H1 (cell line): Measurements from ENCODE around the gene UTP25. TPM values are rescaled to one million over a fixed set of nuclear protein-coding genes. Genes with fewer than 3 reads are reported as not detected.

Source experiments
- CTCF ChIA-PET: fragments of 300-600 bp; sonication (Branson Sonifier 250); formaldehyde crosslinking; loops from one replicate; lab custom pipeline; 2021; ENCODE audit not compliant: partially characterized antibody; lab: Charles Lee
- POLR2A ChIA-PET: fragments of 300-600 bp; sonication (Branson Sonifier 250); formaldehyde crosslinking; loops from one replicate; lab custom pipeline; 2021; ENCODE audit warnings: inconsistent platforms; ENCODE audit not compliant: partially characterized antibody; lab: Charles Lee
- DNase-seq, 2 experiments: peaks; one replicate each; pipeline versions ENCODE4 v3.0.0 to v3.0.0-alpha.2; 2010 to 2022; ENCODE audit warnings: low spot score in 2 of 2, low read depth in 1 of 2, mixed read lengths in 1 of 2
- FAIRE-seq: peaks from 2 replicates; lab custom pipeline; 2011; peaks lifted over from hg19 to GRCh38; lab: Jason Lieb, UNC
- H2AFZ ChIP-seq: 2 replicates; pipeline ENCODE4 v1.8.1; 2012; ENCODE audit warnings: low read length, inconsistent platforms
- H2AK5ac ChIP-seq: 2 replicates; pipeline ENCODE4 v1.6.1; 2013; ENCODE audit warnings: low read depth, low read length
- H2BK120ac ChIP-seq: replicated peaks from 2 replicates; pipeline ENCODE3; 2013; ENCODE audit warnings: low read depth, low read length, inconsistent platforms
- H2BK12ac ChIP-seq: 2 replicates; pipeline ENCODE4 v1.6.1; 2013; ENCODE audit warnings: low read depth, low read length
- H2BK15ac ChIP-seq: 2 replicates; pipeline ENCODE4 v1.6.1; 2013; ENCODE audit warnings: low read length
- H2BK20ac ChIP-seq: 2 replicates; pipeline ENCODE4 v1.6.1; 2013; ENCODE audit warnings: low read length
- H2BK5ac ChIP-seq: 2 replicates; pipeline ENCODE4 v1.6.1; 2013; ENCODE audit warnings: low read depth, low read length
- H3K14ac ChIP-seq: 2 replicates; pipeline ENCODE4 v1.6.1; 2013; ENCODE audit warnings: inconsistent platforms; ENCODE audit not compliant: insufficient read length
- H3K18ac ChIP-seq: 2 replicates; pipeline ENCODE4 v1.6.1; 2013; ENCODE audit warnings: low read length; ENCODE audit errors: extremely low read depth
- H3K23ac ChIP-seq: 2 replicates; pipeline ENCODE4 v1.6.1; 2013; ENCODE audit warnings: inconsistent platforms; ENCODE audit not compliant: insufficient read length
- H3K23me2 ChIP-seq: 2 replicates; pipeline ENCODE4 v1.6.1; 2013; ENCODE audit warnings: low read depth, low read length
- H3K27ac ChIP-seq: 2 replicates; pipeline ENCODE4 v1.6.1; 2011; ENCODE audit warnings: low read depth, low read length, inconsistent platforms
- H3K27me3 ChIP-seq, 4 experiments: replicated peaks in 1 of 4; 1 replicate in 1 of 4; 2 replicates in 3 of 4; pipeline versions ENCODE4 v1.6.1 to v1.8.1; 2011 to 2013; ENCODE audit warnings: low read length in 3 of 4, mild to moderate bottlenecking in 3 of 4, inconsistent platforms in 2 of 4, mixed read lengths in 2 of 4, moderate library complexity in 1 of 4; ENCODE audit not compliant: control insufficient read depth in 3 of 4, insufficient read depth in 3 of 4; ENCODE audit errors: extremely low read depth in 1 of 4
- H3K36me3 ChIP-seq, 4 experiments: 2 replicates each; pipeline versions ENCODE4 v1.6.1 to v1.8.1; 2011 to 2013; ENCODE audit warnings: mild to moderate bottlenecking in 4 of 4, low read length in 3 of 4, moderate library complexity in 2 of 4, control low read depth in 1 of 4, inconsistent platforms in 1 of 4; ENCODE audit not compliant: insufficient read depth in 4 of 4, control insufficient read depth in 2 of 4
- H3K4ac ChIP-seq: replicated peaks from 2 replicates; pipeline ENCODE3; 2013; ENCODE audit warnings: low read length, low read depth, mixed read lengths, inconsistent platforms; ENCODE audit not compliant: insufficient read length
- H3K4me1 ChIP-seq, 4 experiments: replicated peaks in 1 of 4; 1 replicate in 1 of 4; 2 replicates in 3 of 4; pipeline versions ENCODE4 v1.6.1 to v1.8.1; 2011 to 2013; ENCODE audit warnings: low read length in 3 of 4, inconsistent platforms in 2 of 4, mixed read lengths in 1 of 4; ENCODE audit not compliant: insufficient read depth in 4 of 4, control insufficient read depth in 3 of 4
- H3K4me2 ChIP-seq, 2 experiments: 2 replicates each; pipeline versions ENCODE4 v1.6.1 to v1.8.1; 2011 to 2013; ENCODE audit warnings: low read depth in 2 of 2, low read length in 2 of 2, control low read depth in 1 of 2, inconsistent platforms in 1 of 2, mild to moderate bottlenecking in 1 of 2; ENCODE audit not compliant: insufficient read depth in 1 of 2
- H3K4me3 ChIP-seq, 4 experiments: fragments of 200-600, 300-600 bp in 1 of 4; sonication (generic), shearing (Covaris generic), sonication (Bioruptor Twin) in 1 of 4; 2 replicates each; pipeline versions ENCODE4 v1.5.1 to v1.8.1; 2011 to 2016; ENCODE audit warnings: low read length in 4 of 4, low read depth in 3 of 4, control low read depth in 2 of 4, inconsistent platforms in 2 of 4, mild to moderate bottlenecking in 2 of 4, mixed read lengths in 1 of 4, moderate library complexity in 1 of 4; ENCODE audit not compliant: insufficient read depth in 2 of 4; ENCODE audit errors: extremely low read depth in 1 of 4
- H3K56ac ChIP-seq: replicated peaks from 2 replicates; pipeline ENCODE3; 2013; ENCODE audit warnings: low read depth, mild to moderate bottlenecking, mixed read lengths, low read length, inconsistent platforms; ENCODE audit not compliant: insufficient read length
- H3K79me1 ChIP-seq: 2 replicates; pipeline ENCODE4 v1.6.1; 2013; ENCODE audit warnings: low read depth, low read length, control low read depth
- H3K79me2 ChIP-seq, 2 experiments: 2 replicates each; pipeline versions ENCODE4 v1.6.1 to v1.8.1; 2012 to 2013; ENCODE audit warnings: low read length in 2 of 2, mild to moderate bottlenecking in 2 of 2, inconsistent platforms in 1 of 2; ENCODE audit not compliant: insufficient read depth in 2 of 2, control insufficient read depth in 1 of 2
- H3K9ac ChIP-seq, 4 experiments: replicated peaks in 1 of 4; 1 replicate in 1 of 4; 2 replicates in 3 of 4; pipeline versions ENCODE4 v1.6.1 to v1.8.1; 2011 to 2013; ENCODE audit warnings: low read depth in 3 of 4, low read length in 3 of 4, control low read depth in 2 of 4, mild to moderate bottlenecking in 2 of 4, moderate library complexity in 2 of 4, inconsistent platforms in 1 of 4; ENCODE audit errors: extremely low read depth in 1 of 4
- H3K9me3 ChIP-seq, 2 experiments: 2 replicates each; pipeline versions ENCODE4 v1.6.1 to v1.8.1; 2012 to 2013; ENCODE audit warnings: mild to moderate bottlenecking in 2 of 2, moderate library complexity in 2 of 2, control low read depth in 1 of 2, inconsistent platforms in 1 of 2, low read depth in 1 of 2, low read length in 1 of 2, mixed read lengths in 1 of 2; ENCODE audit not compliant: insufficient read depth in 2 of 2
- H4K20me1 ChIP-seq, 2 experiments: replicated peaks in 1 of 2; 2 replicates each; pipeline versions ENCODE3 to v1.8.1; 2011 to 2013; ENCODE audit warnings: inconsistent platforms in 2 of 2, low read length in 2 of 2, mild to moderate bottlenecking in 1 of 2; ENCODE audit not compliant: insufficient read depth in 2 of 2, control insufficient read depth in 1 of 2
- H4K5ac ChIP-seq: 2 replicates; pipeline ENCODE4 v1.6.1; 2013; ENCODE audit warnings: low read length, low read depth, mixed read lengths, inconsistent platforms; ENCODE audit not compliant: insufficient read length
- H4K8ac ChIP-seq: 2 replicates; pipeline ENCODE4 v1.8.0; 2013; ENCODE audit warnings: mild to moderate bottlenecking, moderate library complexity, low read length, inconsistent platforms; ENCODE audit not compliant: insufficient read depth; ENCODE audit errors: extremely low read depth
- H4K91ac ChIP-seq: replicated peaks from 2 replicates; pipeline ENCODE3; 2013; ENCODE audit warnings: low read length, mixed read lengths, inconsistent platforms; ENCODE audit not compliant: insufficient read length
- GTF2F1 ChIP-seq: IDR thresholded peaks from 2 replicates; pipeline ENCODE4 v1.6.1; 2012; ENCODE audit warnings: low read depth, low read length, improper control_type of control experiment, borderline replicate concordance
- KDM1A ChIP-seq: fragments of 200-600, 300-600 bp; sonication (generic); IDR thresholded peaks from 2 replicates; pipeline ENCODE4 v1.7.1; 2016; ENCODE audit warnings: mild to moderate bottlenecking, low read length, borderline replicate concordance
- SIRT6 ChIP-seq: IDR thresholded peaks from one replicate; pipeline ENCODE4 v1.7.1; 2012; ENCODE audit warnings: low read length, inconsistent platforms
- WGBS, 2 experiments: shearing (Covaris generic) in 1 of 2; methylation state at CpG; one replicate each; pipeline versions ENCODE4 v1.1.6 to v1.1.7; 2013 to 2015; ENCODE audit warnings: low lambda C conversion rate in 2 of 2, mixed read lengths in 2 of 2, inconsistent platforms in 1 of 2, low coverage in 1 of 2, missing lambda C conversion rate in 1 of 2; ENCODE audit not compliant: insufficient replicate concordance in 2 of 2, insufficient coverage in 1 of 2, insufficient read length in 1 of 2; ENCODE audit errors: extremely low coverage in 1 of 2, missing lambda C conversion rate in 1 of 2; 5-methylcytosine and 5-hydroxymethylcytosine counted together
- polyA plus RNA-seq, 7 experiments: library from polyadenylated mRNA; depleted of rRNA in 3 of 7; stranded (reverse) in 5 of 7; unstranded in 2 of 7; fragments of >200 nt in 5 of 7; fragments of 200-250 nt in 2 of 7; gene quantifications; 1 replicate in 5 of 7; 2 replicates in 1 of 7; 4 replicates in 1 of 7; pipeline versions ENCODE4 v1.2.1 to v1.2.3, GENCODE V29; 2011 to 2013; ENCODE audit warnings: missing spikeins in 2 of 7, mixed read lengths in 2 of 7
- total RNA-seq: library from RNA; stranded (reverse); fragmentation: NEBNext Ultra II Directional; extraction: Animal tissue kit (Norgen Biotek cat#: 25700); gene quantifications from 2 replicates; pipeline ENCODE4 v1.2.1, GENCODE V29; 2021

Gene UTP25
- total and polyA plus RNA-seq, 2 of the 8 experiments (the other 6 are each of a cell fraction or from before 2014, with no cell fraction given) = 4.0 to 7.6 TPM

DNA sequence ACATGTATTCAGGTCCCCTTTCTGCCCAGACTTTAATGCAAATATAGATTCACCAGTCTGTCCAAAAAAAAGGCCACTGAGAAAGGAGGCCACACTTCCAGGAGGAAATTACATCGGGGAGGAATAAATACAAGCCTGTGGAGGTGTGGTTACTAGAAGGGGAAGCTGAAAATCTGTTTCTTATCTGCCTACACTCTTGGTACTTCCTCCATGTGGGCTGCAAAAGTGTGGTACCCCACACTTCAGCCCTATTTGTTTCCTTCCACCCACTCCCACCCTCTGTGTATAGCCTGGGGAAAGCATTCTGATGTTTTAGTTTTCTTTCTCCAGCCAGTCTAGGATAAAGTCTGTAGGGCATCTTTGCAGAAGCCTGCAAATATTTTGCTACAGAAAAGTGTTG is 38.4 kb downstream of the UTP25 start:
- Histone ChIP-seq H2BK12ac (no peak overlapping the region), H3K36me3 (no peaks in the 10 kb centered on the region), H3K23me2 (peaks cover 3% of the 10 kb centered on the region; the same call in 1 of the 2 replicates), H3K79me2 (no peaks in the 10 kb centered on the region), H3K27ac (no peak overlapping the region), H4K8ac (no peak overlapping the region), H3K27me3 (no peaks in the 10 kb centered on the region), H2AFZ (no peak overlapping the region), H3K4ac (no peak overlapping the region), H3K4me2 (no peak overlapping the region), H2BK15ac (no peak overlapping the region), H3K56ac (no peak overlapping the region), H3K4me3 (no peak overlapping the region), H3K9ac (no peak overlapping the region), H3K23ac (no peak overlapping the region), H3K14ac (no peak overlapping the region), H3K4me1 (peaks cover 12 to 22% (median 17%) of the 10 kb centered on the region in 4 experiments), H2BK20ac (no peak overlapping the region), H4K91ac (no peak overlapping the region), H4K5ac (no peak overlapping the region), H3K18ac (no peak overlapping the region), H2BK120ac (no peak overlapping the region), H2BK5ac (no peak overlapping the region), H3K79me1 (no peaks in the 10 kb centered on the region), H4K20me1 (no peaks in the 10 kb centered on the region), H3K9me3 (0 out of 4 replicates have a peak, but pooled peaks cover 0 to 3% of the 10 kb centered on the region in 2 experiments), H2AK5ac (no peak overlapping the region)
- FAIRE-seq (no peak), DNase-seq (no peak)
- ChIA-PET CTCF (interaction anchor here (0.7 to 2.9 kb wide), 2 partner anchors 10 to 16 kb away, joined by 4 to 10 read pairs; no protein-coding TSS in a partner anchor), POLR2A (no interaction called here)
- 88% methylated on average over 1 of the region's 1 CpG; no CpG with 5 or more reads in 1 of the 2 experiments for WGBS, 2 experiments
- TF ChIP-seq KDM1A (no peak), SIRT6 (no peak), GTF2F1 (no peak)
